WTC11 (cell line): Measurements from ENCODE around the gene FBXO36. TPM values are rescaled to one million over a fixed set of nuclear protein-coding genes. Genes with fewer than 3 reads are reported as not detected.
A peak's percentile ranks its signal among the peaks of the same experiment; 100 is the strongest.

Experiments used
- ATAC-seq: fragments of 200-7000 bp; cut with Tn5 transposase; 2 replicates; pipeline ENCODE4 v1.10.0; 2021; ENCODE audit warnings: mild to moderate bottlenecking, moderate library complexity
- CTCF ChIA-PET: fragments of 300-600 bp; sonication (Branson Sonifier 250); formaldehyde crosslinking; loops from one replicate; lab custom pipeline; 2021; ENCODE audit warnings: antibody characterized with exemption; lab: Charles Lee
- POLR2A ChIA-PET: fragments of 350-600 bp; sonication (Branson Sonifier 250); formaldehyde crosslinking; loops from one replicate; lab custom pipeline; 2021; ENCODE audit warnings: antibody characterized with exemption; lab: Charles Lee
- DNase-seq: peaks from one replicate; pipeline ENCODE4 v3.0.0; 2021; ENCODE audit warnings: low spot score
- H3K27ac Mint-ChIP-seq: 2 replicates; pipeline ENCODE4 v1.8.0; 2021; ENCODE audit warnings: mixed read lengths
- H3K27me3 Mint-ChIP-seq: 2 replicates; pipeline ENCODE4 v1.8.0; 2021; ENCODE audit warnings: low read depth, mild to moderate bottlenecking, moderate library complexity, mixed read lengths
- H3K36me3 Mint-ChIP-seq: 2 replicates; pipeline ENCODE4 v1.8.0; 2021; ENCODE audit warnings: mixed read lengths
- H3K4me1 Mint-ChIP-seq: 2 replicates; pipeline ENCODE4 v1.8.0; 2022; ENCODE audit warnings: mixed read lengths
- H3K4me3 Mint-ChIP-seq: 2 replicates; pipeline ENCODE4 v1.8.0; 2021; ENCODE audit warnings: mild to moderate bottlenecking, moderate library complexity, mixed read lengths
- H3K9me3 Mint-ChIP-seq: 2 replicates; pipeline ENCODE4 v1.8.0; 2021; ENCODE audit warnings: mixed read lengths
- JUN ChIP-seq: sonication (generic); formaldehyde crosslinking; IDR thresholded peaks from 2 replicates; pipeline ENCODE4 v1.8.0; 2023; ENCODE audit warnings: mild to moderate bottlenecking, missing genetic modification reagents
- KAT7 ChIP-seq: sonication (generic); formaldehyde crosslinking; IDR thresholded peaks from 2 replicates; pipeline ENCODE4 v1.8.1; 2023; ENCODE audit warnings: missing genetic modification reagents, mild to moderate bottlenecking, borderline replicate concordance
- RELA ChIP-seq: sonication (generic); formaldehyde crosslinking; IDR thresholded peaks from 2 replicates; pipeline ENCODE4 v1.8.1; 2022; ENCODE audit warnings: missing genetic modification reagents, mild to moderate bottlenecking, borderline replicate concordance
- TEAD1 ChIP-seq: sonication (generic); formaldehyde crosslinking; IDR thresholded peaks from 2 replicates; pipeline ENCODE4 v1.8.0; 2022; ENCODE audit warnings: mild to moderate bottlenecking, missing genetic modification reagents
- ZNF416 ChIP-seq: fragments of 250-450 bp; sonication (Bioruptor Pico); IDR thresholded peaks from 2 replicates; pipeline ENCODE4 v1.9.0; 2021; ENCODE audit warnings: mild to moderate bottlenecking, inconsistent platforms
- ZNF423 ChIP-seq: fragments of 250-450 bp; sonication (Bioruptor Pico); IDR thresholded peaks from 2 replicates; pipeline ENCODE4 v2.1.2; 2022; ENCODE audit warnings: mild to moderate bottlenecking, moderate library complexity
- total RNA-seq: library from RNA; stranded (reverse); gene quantifications from 3 replicates; pipeline ENCODE4 v1.2.3, GENCODE V29; 2021
- TF ChIP-seq, protein P1 (sequence below): sonication (generic); formaldehyde crosslinking; conservative IDR thresholded peaks from 2 replicates; pipeline ENCODE4 v1.8.1; 2023; ENCODE audit warnings: mild to moderate bottlenecking, low read depth, missing genetic modification reagents, moderate library complexity
- TF ChIP-seq, protein P2 (sequence below): sonication (generic); formaldehyde crosslinking; IDR thresholded peaks from 2 replicates; pipeline ENCODE4 v1.8.1; 2022; ENCODE audit warnings: mild to moderate bottlenecking, missing genetic modification reagents, moderate library complexity, borderline replicate concordance
- TF ChIP-seq, protein P3 (sequence below): sonication (generic); formaldehyde crosslinking; IDR thresholded peaks from 2 replicates; pipeline ENCODE4 v1.8.0; 2022; ENCODE audit warnings: mild to moderate bottlenecking, missing genetic modification reagents
- TF ChIP-seq, protein P4 (sequence below): sonication (generic); formaldehyde crosslinking; IDR thresholded peaks from 2 replicates; pipeline ENCODE4 v1.8.1; 2022; ENCODE audit warnings: mild to moderate bottlenecking, moderate library complexity, missing genetic modification reagents
- TF ChIP-seq, protein P5 (sequence below): sonication (generic); formaldehyde crosslinking; IDR thresholded peaks from 2 replicates; pipeline ENCODE4 v1.8.1; 2023; ENCODE audit warnings: mild to moderate bottlenecking, missing genetic modification reagents, moderate library complexity
- TF ChIP-seq, protein P6 (sequence below): fragments of 250-450 bp; sonication (Bioruptor Pico); IDR thresholded peaks from 2 replicates; pipeline ENCODE4 v1.9.0; 2021; ENCODE audit warnings: mild to moderate bottlenecking
- TF ChIP-seq, protein P7 (sequence below): sonication (generic); formaldehyde crosslinking; IDR thresholded peaks from 2 replicates; pipeline ENCODE4 v1.8.0; 2022; ENCODE audit warnings: mild to moderate bottlenecking, missing genetic modification reagents

Gene FBXO36
- total RNA-seq, 1 experiment from 2014 or later, result 5.3 TPM

DNA sequence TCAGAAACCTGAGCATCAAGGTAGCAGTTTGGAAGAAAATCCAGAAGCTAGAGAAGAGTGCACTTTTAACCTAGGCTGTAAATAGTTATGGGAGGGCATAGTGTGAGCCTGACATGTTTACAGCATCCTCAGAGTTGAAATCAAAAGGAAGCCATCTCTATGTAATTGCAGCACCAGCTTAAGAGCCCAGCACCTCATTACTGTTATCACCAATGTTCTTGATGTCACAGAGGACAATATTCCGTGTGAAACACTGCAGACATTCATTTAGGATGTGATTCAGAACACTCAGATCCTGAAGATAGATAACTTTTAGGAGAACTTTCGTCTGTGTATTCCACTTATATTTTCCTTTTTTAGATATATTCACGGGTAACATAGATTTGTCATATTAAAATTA, 48.1 kb downstream of the FBXO36 start (continued):
- TF ChIP-seq, protein P1, sequence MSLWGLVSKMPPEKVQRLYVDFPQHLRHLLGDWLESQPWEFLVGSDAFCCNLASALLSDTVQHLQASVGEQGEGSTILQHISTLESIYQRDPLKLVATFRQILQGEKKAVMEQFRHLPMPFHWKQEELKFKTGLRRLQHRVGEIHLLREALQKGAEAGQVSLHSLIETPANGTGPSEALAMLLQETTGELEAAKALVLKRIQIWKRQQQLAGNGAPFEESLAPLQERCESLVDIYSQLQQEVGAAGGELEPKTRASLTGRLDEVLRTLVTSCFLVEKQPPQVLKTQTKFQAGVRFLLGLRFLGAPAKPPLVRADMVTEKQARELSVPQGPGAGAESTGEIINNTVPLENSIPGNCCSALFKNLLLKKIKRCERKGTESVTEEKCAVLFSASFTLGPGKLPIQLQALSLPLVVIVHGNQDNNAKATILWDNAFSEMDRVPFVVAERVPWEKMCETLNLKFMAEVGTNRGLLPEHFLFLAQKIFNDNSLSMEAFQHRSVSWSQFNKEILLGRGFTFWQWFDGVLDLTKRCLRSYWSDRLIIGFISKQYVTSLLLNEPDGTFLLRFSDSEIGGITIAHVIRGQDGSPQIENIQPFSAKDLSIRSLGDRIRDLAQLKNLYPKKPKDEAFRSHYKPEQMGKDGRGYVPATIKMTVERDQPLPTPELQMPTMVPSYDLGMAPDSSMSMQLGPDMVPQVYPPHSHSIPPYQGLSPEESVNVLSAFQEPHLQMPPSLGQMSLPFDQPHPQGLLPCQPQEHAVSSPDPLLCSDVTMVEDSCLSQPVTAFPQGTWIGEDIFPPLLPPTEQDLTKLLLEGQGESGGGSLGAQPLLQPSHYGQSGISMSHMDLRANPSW, result no peak
- TF ChIP-seq RELA (CRISPR knock-in tag), result no peak
- TF ChIP-seq, protein P2, sequence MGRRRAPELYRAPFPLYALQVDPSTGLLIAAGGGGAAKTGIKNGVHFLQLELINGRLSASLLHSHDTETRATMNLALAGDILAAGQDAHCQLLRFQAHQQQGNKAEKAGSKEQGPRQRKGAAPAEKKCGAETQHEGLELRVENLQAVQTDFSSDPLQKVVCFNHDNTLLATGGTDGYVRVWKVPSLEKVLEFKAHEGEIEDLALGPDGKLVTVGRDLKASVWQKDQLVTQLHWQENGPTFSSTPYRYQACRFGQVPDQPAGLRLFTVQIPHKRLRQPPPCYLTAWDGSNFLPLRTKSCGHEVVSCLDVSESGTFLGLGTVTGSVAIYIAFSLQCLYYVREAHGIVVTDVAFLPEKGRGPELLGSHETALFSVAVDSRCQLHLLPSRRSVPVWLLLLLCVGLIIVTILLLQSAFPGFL (CRISPR knock-in tag), result no peak
- TF ChIP-seq ZNF416, result no peak
- TF ChIP-seq, protein P3, sequence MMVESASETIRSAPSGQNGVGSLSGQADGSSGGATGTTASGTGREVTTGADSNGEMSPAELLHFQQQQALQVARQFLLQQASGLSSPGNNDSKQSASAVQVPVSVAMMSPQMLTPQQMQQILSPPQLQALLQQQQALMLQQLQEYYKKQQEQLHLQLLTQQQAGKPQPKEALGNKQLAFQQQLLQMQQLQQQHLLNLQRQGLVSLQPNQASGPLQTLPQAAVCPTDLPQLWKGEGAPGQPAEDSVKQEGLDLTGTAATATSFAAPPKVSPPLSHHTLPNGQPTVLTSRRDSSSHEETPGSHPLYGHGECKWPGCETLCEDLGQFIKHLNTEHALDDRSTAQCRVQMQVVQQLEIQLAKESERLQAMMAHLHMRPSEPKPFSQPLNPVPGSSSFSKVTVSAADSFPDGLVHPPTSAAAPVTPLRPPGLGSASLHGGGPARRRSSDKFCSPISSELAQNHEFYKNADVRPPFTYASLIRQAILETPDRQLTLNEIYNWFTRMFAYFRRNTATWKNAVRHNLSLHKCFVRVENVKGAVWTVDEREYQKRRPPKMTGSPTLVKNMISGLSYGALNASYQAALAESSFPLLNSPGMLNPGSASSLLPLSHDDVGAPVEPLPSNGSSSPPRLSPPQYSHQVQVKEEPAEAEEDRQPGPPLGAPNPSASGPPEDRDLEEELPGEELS (CRISPR knock-in tag), result no peak
- TF ChIP-seq, protein P4, sequence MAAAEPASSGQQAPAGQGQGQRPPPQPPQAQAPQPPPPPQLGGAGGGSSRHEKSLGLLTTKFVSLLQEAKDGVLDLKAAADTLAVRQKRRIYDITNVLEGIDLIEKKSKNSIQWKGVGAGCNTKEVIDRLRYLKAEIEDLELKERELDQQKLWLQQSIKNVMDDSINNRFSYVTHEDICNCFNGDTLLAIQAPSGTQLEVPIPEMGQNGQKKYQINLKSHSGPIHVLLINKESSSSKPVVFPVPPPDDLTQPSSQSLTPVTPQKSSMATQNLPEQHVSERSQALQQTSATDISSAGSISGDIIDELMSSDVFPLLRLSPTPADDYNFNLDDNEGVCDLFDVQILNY (CRISPR knock-in tag), result no peak

DNA sequence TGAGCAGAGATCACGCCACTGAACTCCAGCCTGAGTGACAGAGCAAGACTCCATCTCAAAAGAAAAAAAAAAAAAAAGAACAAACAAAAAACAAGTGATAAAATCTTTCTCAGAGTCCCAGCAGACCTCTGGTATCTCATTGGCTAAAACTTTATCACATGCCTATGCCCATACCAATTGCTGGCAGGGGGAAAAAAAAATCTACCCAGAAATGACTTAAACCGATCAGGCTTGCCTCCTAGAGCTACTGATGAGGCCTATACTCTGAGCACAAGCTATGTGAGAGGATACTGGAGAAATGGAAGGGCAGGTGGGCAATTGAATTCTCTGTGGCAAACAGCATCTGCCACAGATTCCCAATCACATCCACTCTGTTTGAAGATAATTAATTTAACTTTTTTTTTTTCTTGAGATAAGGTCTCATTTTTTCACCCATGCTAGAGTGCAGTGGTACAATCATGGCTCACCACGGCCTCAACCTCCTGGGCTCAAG, 49.0 kb downstream of the FBXO36 start:
- no peak overlapping the region for H3K4me3 Mint-ChIP-seq
- no peaks in the 10 kb centered on the region for H3K9me3 Mint-ChIP-seq
- no peak for DNase-seq
- H3K36me3 Mint-ChIP-seq, result no peaks in the 10 kb centered on the region
- ATAC-seq, result peak; percentile 52
- H3K27ac Mint-ChIP-seq, result no peak overlapping the region
- no peaks in the 10 kb centered on the region for H3K4me1 Mint-ChIP-seq
- ChIA-PET POLR2A (no interaction called here), CTCF (no interaction called here)
- H3K27me3 Mint-ChIP-seq, result no peaks in the 10 kb centered on the region
- no peak for TF ChIP-seq TEAD1
- TF ChIP-seq, protein P5, sequence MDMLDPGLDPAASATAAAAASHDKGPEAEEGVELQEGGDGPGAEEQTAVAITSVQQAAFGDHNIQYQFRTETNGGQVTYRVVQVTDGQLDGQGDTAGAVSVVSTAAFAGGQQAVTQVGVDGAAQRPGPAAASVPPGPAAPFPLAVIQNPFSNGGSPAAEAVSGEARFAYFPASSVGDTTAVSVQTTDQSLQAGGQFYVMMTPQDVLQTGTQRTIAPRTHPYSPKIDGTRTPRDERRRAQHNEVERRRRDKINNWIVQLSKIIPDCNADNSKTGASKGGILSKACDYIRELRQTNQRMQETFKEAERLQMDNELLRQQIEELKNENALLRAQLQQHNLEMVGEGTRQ, result no peak
- TF ChIP-seq, protein P6, sequence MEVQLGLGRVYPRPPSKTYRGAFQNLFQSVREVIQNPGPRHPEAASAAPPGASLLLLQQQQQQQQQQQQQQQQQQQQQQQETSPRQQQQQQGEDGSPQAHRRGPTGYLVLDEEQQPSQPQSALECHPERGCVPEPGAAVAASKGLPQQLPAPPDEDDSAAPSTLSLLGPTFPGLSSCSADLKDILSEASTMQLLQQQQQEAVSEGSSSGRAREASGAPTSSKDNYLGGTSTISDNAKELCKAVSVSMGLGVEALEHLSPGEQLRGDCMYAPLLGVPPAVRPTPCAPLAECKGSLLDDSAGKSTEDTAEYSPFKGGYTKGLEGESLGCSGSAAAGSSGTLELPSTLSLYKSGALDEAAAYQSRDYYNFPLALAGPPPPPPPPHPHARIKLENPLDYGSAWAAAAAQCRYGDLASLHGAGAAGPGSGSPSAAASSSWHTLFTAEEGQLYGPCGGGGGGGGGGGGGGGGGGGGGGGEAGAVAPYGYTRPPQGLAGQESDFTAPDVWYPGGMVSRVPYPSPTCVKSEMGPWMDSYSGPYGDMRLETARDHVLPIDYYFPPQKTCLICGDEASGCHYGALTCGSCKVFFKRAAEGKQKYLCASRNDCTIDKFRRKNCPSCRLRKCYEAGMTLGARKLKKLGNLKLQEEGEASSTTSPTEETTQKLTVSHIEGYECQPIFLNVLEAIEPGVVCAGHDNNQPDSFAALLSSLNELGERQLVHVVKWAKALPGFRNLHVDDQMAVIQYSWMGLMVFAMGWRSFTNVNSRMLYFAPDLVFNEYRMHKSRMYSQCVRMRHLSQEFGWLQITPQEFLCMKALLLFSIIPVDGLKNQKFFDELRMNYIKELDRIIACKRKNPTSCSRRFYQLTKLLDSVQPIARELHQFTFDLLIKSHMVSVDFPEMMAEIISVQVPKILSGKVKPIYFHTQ (CRISPR knock-in tag), result no peak
- TF ChIP-seq KAT7, result no peak
- no peak for TF ChIP-seq ZNF423
- TF ChIP-seq, protein P7, sequence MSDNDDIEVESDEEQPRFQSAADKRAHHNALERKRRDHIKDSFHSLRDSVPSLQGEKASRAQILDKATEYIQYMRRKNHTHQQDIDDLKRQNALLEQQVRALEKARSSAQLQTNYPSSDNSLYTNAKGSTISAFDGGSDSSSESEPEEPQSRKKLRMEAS, result no peak
- TF ChIP-seq JUN (CRISPR knock-in tag), result no peak
- TF ChIP-seq RELA (CRISPR knock-in tag), result no peak
